GM19438 (cell line): ENCODE data around the gene CHKB.
"Not testable (repeated sequence)": the region's sequence is repeated elsewhere in the genome, so short reads cannot be mapped to it uniquely, and the experiment has no call there.

Experiments used
- ATAC-seq: cut with Tn5 transposase; IDR thresholded peaks from one replicate; pipeline ENCODE4 v1.9.1; 2021; ENCODE audit warnings: low read depth; ENCODE audit not compliant: unreplicated experiment

CHKB gene

DNA sequence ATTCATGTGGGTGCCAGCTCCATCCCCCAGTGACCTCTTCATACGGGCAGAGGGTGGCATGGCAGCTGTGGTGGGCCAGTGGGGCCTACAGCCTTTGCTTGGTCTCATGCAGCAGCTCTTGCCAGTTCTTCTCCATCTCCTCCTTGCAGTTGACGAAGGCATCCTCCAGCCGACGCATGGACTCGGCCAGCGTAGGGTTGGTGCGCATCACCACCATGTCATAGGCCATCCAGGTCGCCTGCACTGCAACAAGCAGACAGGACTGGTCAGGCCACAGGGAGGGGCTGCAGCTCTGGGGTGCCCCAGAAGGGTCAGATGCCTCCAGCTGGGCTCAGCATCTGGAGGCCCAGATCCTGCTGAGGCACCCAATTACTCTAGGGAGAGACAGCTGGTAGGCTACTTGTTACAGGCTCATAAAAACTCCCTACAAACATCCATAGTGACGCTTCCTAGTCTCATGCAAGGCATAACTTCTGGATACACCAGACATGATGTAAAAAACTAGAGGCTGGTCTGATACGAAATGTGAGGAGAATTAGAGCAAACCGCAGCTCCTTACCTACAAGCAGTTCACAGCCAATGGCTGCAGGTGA lies 31.4 kb downstream of the CHKB start:
- ATAC-seq, result no peak

DNA sequence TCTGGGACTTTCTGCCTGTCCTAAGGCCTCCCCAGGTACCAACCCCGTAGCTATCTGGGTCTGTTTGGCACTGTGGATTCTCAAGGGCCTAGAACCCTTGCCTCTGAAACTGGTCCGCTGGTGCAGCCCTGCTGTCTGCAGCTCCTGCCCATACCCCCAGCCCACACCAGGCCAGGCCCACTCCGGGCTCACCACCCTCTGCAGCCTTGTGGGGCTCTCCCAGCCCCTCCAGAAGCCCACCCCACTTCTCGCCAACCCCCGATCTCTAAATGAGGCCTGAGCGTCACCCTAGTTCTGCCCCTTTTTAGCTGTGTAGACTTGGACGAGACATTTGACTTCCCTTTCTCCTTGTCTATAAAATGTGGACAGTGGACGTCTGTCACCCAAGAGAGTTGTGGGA lies 32.3 kb downstream of the CHKB start:
- ATAC-seq, result no peak

- ATAC-seq, result no peak
Measured at GRCh38 chr22:50548921-50549790, 33.5 kb downstream of the CHKB start.

DNA sequence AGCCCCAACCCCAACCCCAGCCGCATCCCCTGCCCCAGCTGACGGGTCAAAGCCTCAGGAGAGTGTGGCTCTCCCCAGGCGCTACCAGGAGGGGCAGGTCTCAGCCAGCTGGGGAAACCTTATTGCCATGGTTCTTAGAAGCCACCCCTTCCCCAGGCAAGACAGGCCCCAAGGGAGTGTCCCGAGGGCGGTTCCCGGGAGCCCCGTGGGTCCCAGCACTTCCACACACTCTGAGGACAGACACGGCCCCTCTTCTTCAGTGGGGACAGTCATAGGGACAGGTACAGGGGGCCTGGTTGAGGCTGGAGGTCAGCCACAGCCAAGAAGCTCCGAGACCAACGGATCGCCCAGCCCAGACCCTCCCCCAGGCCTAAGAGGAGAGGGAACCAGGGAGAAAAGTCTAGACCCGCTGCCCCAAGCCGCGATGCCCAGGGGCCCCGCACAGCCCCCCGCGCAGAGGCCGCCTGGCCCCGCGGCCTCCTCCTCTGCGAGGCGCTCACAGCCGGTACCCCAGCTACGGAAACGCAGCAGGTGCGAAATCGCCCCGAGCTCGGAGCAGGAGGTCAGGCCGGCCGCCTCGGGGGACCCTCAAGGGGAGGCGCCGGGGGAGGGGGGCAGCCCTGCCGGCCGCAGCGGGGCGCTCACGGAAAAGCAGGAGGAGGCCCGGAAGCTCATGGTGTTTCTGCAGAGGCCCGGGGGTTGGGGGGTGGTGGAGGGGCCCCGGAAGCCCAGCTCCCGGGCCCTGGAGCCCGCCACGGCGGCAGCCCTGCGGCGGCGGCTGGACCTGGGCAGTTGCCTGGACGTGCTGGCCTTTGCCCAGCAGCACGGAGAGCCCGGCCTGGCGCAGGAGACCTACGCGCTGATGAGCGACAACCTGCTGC lies 34.4 kb downstream of the CHKB start:
- ATAC-seq, result no peak

GRCh38 chr22:50547263-50547985 lies 35.2 kb downstream of the CHKB start:
- no peak for ATAC-seq

GRCh38 chr22:50546326-50547262 lies 36.1 kb downstream of the CHKB start:
- no peak for ATAC-seq

DNA sequence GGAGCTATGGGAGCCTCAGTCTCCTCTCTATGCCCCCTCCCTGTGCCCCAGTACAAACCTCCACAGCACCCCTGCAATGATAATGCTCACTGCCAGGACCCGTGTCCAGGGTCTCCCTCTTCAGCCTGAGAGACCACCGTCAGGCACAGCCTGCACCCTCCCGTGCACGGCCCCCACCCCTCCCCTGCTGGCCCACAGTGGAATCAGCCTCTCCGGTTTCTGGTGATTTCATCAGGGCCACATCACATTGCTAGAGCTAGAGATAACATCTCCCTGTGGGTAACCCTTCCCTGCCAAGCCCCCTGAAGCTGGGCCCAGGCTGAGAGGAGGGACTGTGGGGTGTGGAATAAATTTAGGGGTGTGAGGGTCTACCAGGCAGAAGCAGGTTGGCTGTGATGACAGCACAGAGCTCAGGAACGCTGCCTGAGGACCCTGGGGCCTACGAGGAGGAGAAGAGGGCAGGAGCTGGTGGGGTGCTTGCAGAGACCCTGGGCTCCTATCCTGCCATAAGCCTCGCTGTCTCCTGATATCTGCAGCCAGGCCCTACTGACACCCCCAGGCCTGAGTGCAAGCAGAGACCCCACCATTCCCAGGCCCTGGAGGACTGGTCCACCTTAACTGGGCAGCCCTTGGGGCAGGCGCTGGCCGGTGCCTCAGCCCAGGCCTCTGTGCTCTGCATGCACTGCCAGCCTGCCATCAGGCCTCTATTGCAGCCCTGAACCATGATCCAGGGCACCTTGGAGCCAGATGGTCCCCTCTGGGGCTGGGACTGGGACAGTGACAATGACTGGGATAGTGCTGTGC lies 36.9 kb downstream of the CHKB start, which contains the start of gene KLHDC7B:
TSS of gene KLHDC7B (plus strand) at position 378 of the 804 bp plus-strand sequence. CDS start at position 723, 345 bp downstream.
- no peak for ATAC-seq

- no peak for ATAC-seq
Measured at GRCh38 chr22:50544746-50545253, 37.8 kb downstream of the CHKB start.

GRCh38 chr22:50544078-50544745 lies 38.4 kb downstream of the CHKB start:
- no peak for ATAC-seq

DNA sequence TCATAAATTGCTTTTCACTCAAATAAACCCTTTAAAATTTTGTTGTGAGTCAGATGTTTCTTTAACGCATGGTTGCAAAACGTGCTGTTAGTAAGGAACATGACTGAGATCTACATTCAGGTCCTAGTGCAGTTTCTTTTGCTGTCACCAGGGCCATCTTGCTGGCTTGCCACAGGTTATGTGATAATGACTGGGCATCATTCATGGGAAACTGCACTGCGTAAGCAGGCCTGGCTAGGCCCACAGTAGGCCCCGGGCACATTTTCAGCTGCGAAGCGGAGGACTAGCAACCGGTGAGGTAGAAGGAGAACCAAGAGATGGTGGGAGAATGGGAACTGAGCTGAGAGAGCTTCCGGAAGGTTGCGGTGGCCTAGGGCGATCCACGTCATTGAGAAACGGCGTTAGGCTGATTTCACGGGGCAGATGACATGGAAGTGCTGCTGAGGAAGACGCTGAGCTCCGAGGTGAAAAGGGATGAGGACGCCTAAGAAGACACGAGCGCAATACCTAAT lies 40.2 kb downstream of the CHKB start:
- ATAC-seq, result no peak

GRCh38 chr22:50541667-50542026 lies 41.0 kb downstream of the CHKB start:
- ATAC-seq, result not testable (repeated sequence)

- no peak for ATAC-seq
Measured at GRCh38 chr22:50540381-50540780, 42.3 kb downstream of the CHKB start.

DNA sequence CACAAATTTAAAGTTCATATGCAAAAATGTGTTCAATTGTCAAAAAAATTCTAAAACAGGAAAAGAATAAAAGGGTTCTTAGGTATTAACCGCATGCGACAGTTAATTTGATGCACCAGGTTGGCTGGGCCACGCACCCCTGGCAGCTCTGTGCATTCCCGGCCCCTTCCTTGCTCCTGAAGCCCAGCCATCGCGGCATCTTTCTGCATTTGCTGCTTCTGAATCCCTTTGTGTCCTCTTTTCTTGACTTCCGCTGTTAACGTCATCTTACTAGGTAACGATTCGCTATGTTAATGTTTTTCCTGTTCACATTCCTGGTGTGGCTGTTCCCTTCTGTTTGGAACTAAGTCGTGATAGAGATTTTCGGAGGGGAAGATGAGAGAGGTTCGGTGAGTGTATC lies 44.9 kb downstream of the CHKB start:
- no peak for ATAC-seq

DNA sequence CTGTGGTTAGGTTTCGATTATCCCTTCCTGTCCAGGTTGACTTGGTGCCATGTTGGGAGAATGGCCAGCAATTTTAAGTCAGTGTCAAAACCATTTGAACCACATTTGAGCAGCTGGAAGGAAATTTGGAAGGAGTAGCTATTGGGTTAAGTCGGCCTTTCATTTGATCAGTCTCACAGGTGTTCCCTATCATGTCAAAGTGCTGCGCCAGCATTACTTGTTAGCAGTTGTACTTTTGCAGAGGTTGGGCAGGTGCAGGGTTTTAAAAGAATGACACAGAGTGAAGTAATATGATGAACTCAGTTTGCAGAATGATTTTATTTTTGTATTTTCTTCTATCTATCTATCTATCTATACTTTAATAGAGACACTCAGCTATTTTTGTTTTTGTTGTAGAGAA lies 46.4 kb downstream of the CHKB start:
- ATAC-seq, result no peak

GRCh38 chr22:50535113-50535512 lies 47.5 kb downstream of the CHKB start:
- no peak for ATAC-seq

DNA sequence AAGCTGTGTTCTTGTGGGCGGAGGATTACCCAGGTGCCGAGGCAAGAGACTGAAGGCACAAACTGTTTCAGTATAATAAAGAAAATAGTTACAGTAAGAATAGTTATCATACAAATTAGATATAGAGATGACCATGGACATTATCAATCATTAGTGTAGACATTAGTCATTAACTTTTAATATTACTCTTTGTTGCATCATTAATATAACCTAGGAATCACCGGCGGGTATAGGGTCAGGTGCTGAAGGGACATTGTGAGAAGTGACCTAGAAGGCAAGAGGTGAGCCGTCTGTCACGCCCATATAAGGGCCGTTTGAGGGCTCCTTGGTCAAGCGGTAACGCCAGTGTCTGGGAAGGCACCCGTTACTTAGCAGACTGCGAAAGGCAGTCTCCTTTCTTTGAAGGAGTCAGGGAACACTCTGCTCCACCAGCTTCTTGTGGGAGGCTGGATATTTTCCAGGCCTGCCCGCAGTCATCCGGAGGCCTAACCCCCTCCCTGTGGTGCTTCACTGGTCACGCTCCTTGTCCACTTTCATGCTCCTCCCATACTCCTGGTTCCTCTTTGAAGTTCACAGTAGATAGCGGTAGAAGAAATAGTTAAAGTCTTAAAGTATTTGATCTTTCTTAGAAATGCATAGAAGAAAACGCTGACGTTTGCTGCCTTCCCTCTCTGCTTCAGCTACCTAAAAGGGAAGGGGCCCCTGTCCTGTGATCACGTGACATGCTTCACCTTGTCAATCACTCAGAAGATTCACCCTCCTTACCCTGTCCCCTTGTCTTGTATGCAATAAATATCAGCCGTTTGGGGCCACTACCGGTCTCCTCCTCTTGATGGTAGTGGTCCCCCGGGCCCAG lies 48.6 kb downstream of the CHKB start:
- not testable (repeated sequence) for ATAC-seq
